NCI-H460 (cell line): ENCODE results near the gene POLR1A. TPM values are rescaled to one million over a fixed set of nuclear protein-coding genes. Genes with fewer than 3 reads are reported as not detected.
A peak's percentile ranks its signal among the peaks of the same experiment; 100 is the strongest.

Experiments
- DNase-seq: peaks from one replicate; pipeline ENCODE4 v3.0.0-alpha.2; 2016; ENCODE audit warnings: low read depth; ENCODE audit errors: extremely low read depth
- polyA plus RNA-seq: library from polyadenylated mRNA; depleted of rRNA; stranded (reverse); fragments of >200 nt; gene quantifications from 2 replicates; pipeline ENCODE4 v1.2.3, GENCODE V29; 2014; cell fraction: nucleus; rRNA removed
- total RNA-seq: library from RNA; depleted of rRNA; stranded (reverse); fragments of >200 nt; shearing (Covaris generic); gene quantifications from 2 replicates; pipeline ENCODE4 v1.2.3, GENCODE V29; 2014; rRNA removed

Gene POLR1A
- total RNA-seq: 15.4 and 20.1 TPM in 2 replicates
- polyA plus RNA-seq: 14.8 and 18.9 TPM in 2 replicates

- peak; percentile 90 for DNase-seq
Observed at GRCh38 chr2:86105252-86105968, at the start of gene POLR1A. TSS of gene POLR1A (minus strand) at chr2:86105886. CDS start at chr2:86105776, 110 bp downstream.

GRCh38 chr2:86150502-86150901 is 44.8 kb upstream of the POLR1A start:
- DNase-seq: no peak

- no peak for DNase-seq
Observed at GRCh38 chr2:86147793-86148192, 42.1 kb upstream of the POLR1A start.

GRCh38 chr2:86143926-86144685 is 38.4 kb upstream of the POLR1A start:
- no peak for DNase-seq

GRCh38 chr2:86143307-86143706 is 37.6 kb upstream of the POLR1A start:
- DNase-seq: no peak

- DNase-seq: no peak
Observed at GRCh38 chr2:86142436-86143257, 37.0 kb upstream of the POLR1A start.

GRCh38 chr2:86140969-86141392 is 35.3 kb upstream of the POLR1A start:
- DNase-seq: no peak

GRCh38 chr2:86139981-86140380 is 34.3 kb upstream of the POLR1A start:
- DNase-seq: no peak

- no peak for DNase-seq
Observed at GRCh38 chr2:86138736-86139625, 33.3 kb upstream of the POLR1A start.

GRCh38 chr2:86136141-86136540 is 30.5 kb upstream of the POLR1A start:
- no peak for DNase-seq

- no peak for DNase-seq
Observed at GRCh38 chr2:86135653-86136052, 30.0 kb upstream of the POLR1A start.

GRCh38 chr2:86134709-86135108 is 29.0 kb upstream of the POLR1A start:
- no peak for DNase-seq

- no peak for DNase-seq
Observed at GRCh38 chr2:86124683-86125082, 19.0 kb upstream of the POLR1A start.

GRCh38 chr2:86123328-86123925 is 17.7 kb upstream of the POLR1A start:
- DNase-seq: no peak

- DNase-seq: no peak
Observed at GRCh38 chr2:86118130-86118529, 12.4 kb upstream of the POLR1A start.

- DNase-seq: no peak
Observed at GRCh38 chr2:86107031-86107430, 1.3 kb upstream of the POLR1A start.

GRCh38 chr2:86105969-86106945 is 571 bp upstream of the POLR1A start, which contains the start of gene PTCD3:
TSS of gene PTCD3 (plus strand) at chr2:86106235. CDS start at chr2:86106248, 13 bp downstream.
- DNase-seq: peak; percentile 95

- no peak for DNase-seq
Observed at GRCh38 chr2:86102157-86102556, 3.5 kb downstream of the POLR1A start.
